ENCODE results near the gene TMCO1.
A peak's percentile ranks its signal among the peaks of the same experiment; 100 is the strongest.
"Not testable (repeated sequence)": the region's sequence is repeated elsewhere in the genome, so short reads cannot be mapped to it uniquely, and the experiment has no call there.

TMCO1 gene
- 36.2 to 41.2 (median 37.8) reads per million in 3 donors for total RNA-seq

- Histone ChIP-seq H3K4me3 (ENCODE audit: insufficient read depth, low read depth, low read length, poor library complexity, severe bottlenecking) (peak within 1 kb of the TSS; percentile 93), H3K27ac (ENCODE audit: insufficient read depth, low read length, poor library complexity, severe bottlenecking) (peak within 1 kb of the TSS; percentile 90), H3K4me1 (ENCODE audit: control insufficient read depth, insufficient read depth, low read length, poor library complexity, severe bottlenecking) (peaks cover 14% of the 10 kb centered on the region), H3K36me3 (ENCODE audit: control insufficient read depth, insufficient read depth, low read length) (peaks cover 20% of the 10 kb centered on the region), H3K9me3 (ENCODE audit: control insufficient read depth, low read length) (no peaks in the 10 kb centered on the region), H3K27me3 (replicated peaks; ENCODE audit: control insufficient read depth, insufficient read depth, low read length, poor library complexity, severe bottlenecking) (no peaks in the 10 kb centered on the region)
- DNase-seq, result peak; percentile 91 to 95 (median 93)
Measured at GRCh38 chr1:165768513-165769394, at the start of gene TMCO1. Gene TMCO1, minus strand, starts transcription at chr1:165768868. Its CDS starts 117 bp downstream, at chr1:165768751.

- Histone ChIP-seq H3K9me3 (ENCODE audit: control insufficient read depth, low read length) (no peaks in the 10 kb centered on the region), H3K27ac (ENCODE audit: insufficient read depth, low read length, poor library complexity, severe bottlenecking) (no peak overlapping the region), H3K4me1 (ENCODE audit: control insufficient read depth, insufficient read depth, low read length, poor library complexity, severe bottlenecking) (no peaks in the 10 kb centered on the region), H3K4me3 (ENCODE audit: insufficient read depth, low read depth, low read length, poor library complexity, severe bottlenecking) (no peak overlapping the region), H3K36me3 (ENCODE audit: control insufficient read depth, insufficient read depth, low read length) (no peaks in the 10 kb centered on the region), H3K27me3 (replicated peaks; ENCODE audit: control insufficient read depth, insufficient read depth, low read length, poor library complexity, severe bottlenecking) (no peaks in the 10 kb centered on the region)
- no peak for DNase-seq
Measured at GRCh38 chr1:165816826-165817497, 48.3 kb upstream of the TMCO1 start.

GRCh38 chr1:165816157-165816556, 47.5 kb upstream of the TMCO1 start:
- Histone ChIP-seq H3K36me3 (ENCODE audit: control insufficient read depth, insufficient read depth, low read length) (no peaks in the 10 kb centered on the region), H3K9me3 (ENCODE audit: control insufficient read depth, low read length) (no peaks in the 10 kb centered on the region), H3K27ac (ENCODE audit: insufficient read depth, low read length, poor library complexity, severe bottlenecking) (no peak overlapping the region), H3K27me3 (replicated peaks; ENCODE audit: control insufficient read depth, insufficient read depth, low read length, poor library complexity, severe bottlenecking) (no peaks in the 10 kb centered on the region), H3K4me3 (ENCODE audit: insufficient read depth, low read depth, low read length, poor library complexity, severe bottlenecking) (no peak overlapping the region), H3K4me1 (ENCODE audit: control insufficient read depth, insufficient read depth, low read length, poor library complexity, severe bottlenecking) (no peaks in the 10 kb centered on the region)
- no peak for DNase-seq

GRCh38 chr1:165815725-165816124, 47.1 kb upstream of the TMCO1 start:
- DNase-seq, result no peak
- Histone ChIP-seq H3K27me3 (replicated peaks; ENCODE audit: control insufficient read depth, insufficient read depth, low read length, poor library complexity, severe bottlenecking) (no peaks in the 10 kb centered on the region), H3K4me3 (ENCODE audit: insufficient read depth, low read depth, low read length, poor library complexity, severe bottlenecking) (no peak overlapping the region), H3K9me3 (ENCODE audit: control insufficient read depth, low read length) (no peaks in the 10 kb centered on the region), H3K27ac (ENCODE audit: insufficient read depth, low read length, poor library complexity, severe bottlenecking) (no peak overlapping the region), H3K36me3 (ENCODE audit: control insufficient read depth, insufficient read depth, low read length) (no peaks in the 10 kb centered on the region), H3K4me1 (ENCODE audit: control insufficient read depth, insufficient read depth, low read length, poor library complexity, severe bottlenecking) (no peaks in the 10 kb centered on the region)

- Histone ChIP-seq H3K36me3 (ENCODE audit: control insufficient read depth, insufficient read depth, low read length) (no peaks in the 10 kb centered on the region), H3K4me3 (ENCODE audit: insufficient read depth, low read depth, low read length, poor library complexity, severe bottlenecking) (no peak overlapping the region), H3K27me3 (replicated peaks; ENCODE audit: control insufficient read depth, insufficient read depth, low read length, poor library complexity, severe bottlenecking) (no peaks in the 10 kb centered on the region), H3K4me1 (ENCODE audit: control insufficient read depth, insufficient read depth, low read length, poor library complexity, severe bottlenecking) (no peaks in the 10 kb centered on the region), H3K27ac (ENCODE audit: insufficient read depth, low read length, poor library complexity, severe bottlenecking) (no peak overlapping the region), H3K9me3 (ENCODE audit: control insufficient read depth, low read length) (no peaks in the 10 kb centered on the region)
- DNase-seq, result no peak
Measured at GRCh38 chr1:165807613-165808012, 38.9 kb upstream of the TMCO1 start.

- DNase-seq; H3K27ac ChIP-seq (ENCODE audit: insufficient read depth, low read length, poor library complexity, severe bottlenecking); H3K9me3 ChIP-seq (ENCODE audit: control insufficient read depth, low read length); H3K4me1 ChIP-seq (ENCODE audit: control insufficient read depth, insufficient read depth, low read length, poor library complexity, severe bottlenecking); H3K27me3 ChIP-seq (replicated peaks; ENCODE audit: control insufficient read depth, insufficient read depth, low read length, poor library complexity, severe bottlenecking); H3K36me3 ChIP-seq (ENCODE audit: control insufficient read depth, insufficient read depth, low read length); H3K4me3 ChIP-seq (ENCODE audit: insufficient read depth, low read depth, low read length, poor library complexity, severe bottlenecking): not testable (repeated sequence)
Measured at GRCh38 chr1:165804513-165804912, 35.8 kb upstream of the TMCO1 start.

- H3K27ac ChIP-seq (ENCODE audit: insufficient read depth, low read length, poor library complexity, severe bottlenecking), result no peak overlapping the region
- no peaks in the 10 kb centered on the region for H3K27me3 ChIP-seq (replicated peaks; ENCODE audit: control insufficient read depth, insufficient read depth, low read length, poor library complexity, severe bottlenecking)
- H3K9me3 ChIP-seq (ENCODE audit: control insufficient read depth, low read length), result no peaks in the 10 kb centered on the region
- DNase-seq, result no peak
- no peaks in the 10 kb centered on the region for H3K4me1 ChIP-seq (ENCODE audit: control insufficient read depth, insufficient read depth, low read length, poor library complexity, severe bottlenecking)
- H3K36me3 ChIP-seq (ENCODE audit: control insufficient read depth, insufficient read depth, low read length), result no peaks in the 10 kb centered on the region
- no peak overlapping the region for H3K4me3 ChIP-seq (ENCODE audit: insufficient read depth, low read depth, low read length, poor library complexity, severe bottlenecking)
Measured at GRCh38 chr1:165799387-165799786, 30.7 kb upstream of the TMCO1 start.

GRCh38 chr1:165795894-165796293, 27.2 kb upstream of the TMCO1 start:
- Histone ChIP-seq H3K27ac (ENCODE audit: insufficient read depth, low read length, poor library complexity, severe bottlenecking) (no peak overlapping the region), H3K36me3 (ENCODE audit: control insufficient read depth, insufficient read depth, low read length) (no peaks in the 10 kb centered on the region), H3K9me3 (ENCODE audit: control insufficient read depth, low read length) (no peaks in the 10 kb centered on the region), H3K4me3 (ENCODE audit: insufficient read depth, low read depth, low read length, poor library complexity, severe bottlenecking) (no peak overlapping the region), H3K4me1 (ENCODE audit: control insufficient read depth, insufficient read depth, low read length, poor library complexity, severe bottlenecking) (no peaks in the 10 kb centered on the region), H3K27me3 (replicated peaks; ENCODE audit: control insufficient read depth, insufficient read depth, low read length, poor library complexity, severe bottlenecking) (no peaks in the 10 kb centered on the region)
- DNase-seq, result no peak

- no peaks in the 10 kb centered on the region for H3K27me3 ChIP-seq (replicated peaks; ENCODE audit: control insufficient read depth, insufficient read depth, low read length, poor library complexity, severe bottlenecking)
- H3K4me3 ChIP-seq (ENCODE audit: insufficient read depth, low read depth, low read length, poor library complexity, severe bottlenecking), result no peak overlapping the region
- no peaks in the 10 kb centered on the region for H3K4me1 ChIP-seq (ENCODE audit: control insufficient read depth, insufficient read depth, low read length, poor library complexity, severe bottlenecking)
- no peak overlapping the region for H3K27ac ChIP-seq (ENCODE audit: insufficient read depth, low read length, poor library complexity, severe bottlenecking)
- no peak for DNase-seq
- H3K36me3 ChIP-seq (ENCODE audit: control insufficient read depth, insufficient read depth, low read length), result no peaks in the 10 kb centered on the region
- H3K9me3 ChIP-seq (ENCODE audit: control insufficient read depth, low read length), result no peaks in the 10 kb centered on the region
Measured at GRCh38 chr1:165793951-165794350, 25.3 kb upstream of the TMCO1 start.

GRCh38 chr1:165787741-165788140, 19.1 kb upstream of the TMCO1 start:
- H3K4me1 ChIP-seq (ENCODE audit: control insufficient read depth, insufficient read depth, low read length, poor library complexity, severe bottlenecking), result no peaks in the 10 kb centered on the region
- no peak overlapping the region for H3K27ac ChIP-seq (ENCODE audit: insufficient read depth, low read length, poor library complexity, severe bottlenecking)
- no peak for DNase-seq

More at GRCh38 chr1:165787741-165788140, 19.1 kb upstream of the TMCO1 start:
- no peaks in the 10 kb centered on the region for H3K9me3 ChIP-seq (ENCODE audit: control insufficient read depth, low read length)
- H3K4me3 ChIP-seq (ENCODE audit: insufficient read depth, low read depth, low read length, poor library complexity, severe bottlenecking), result no peak overlapping the region
- H3K27me3 ChIP-seq (replicated peaks; ENCODE audit: control insufficient read depth, insufficient read depth, low read length, poor library complexity, severe bottlenecking), result no peaks in the 10 kb centered on the region
- H3K36me3 ChIP-seq (ENCODE audit: control insufficient read depth, insufficient read depth, low read length), result no peaks in the 10 kb centered on the region

Measured in effector memory CD4-positive, alpha-beta T cell (primary cell).